ENCODE results near the gene PLXNA2. TPM values are rescaled to one million over a fixed set of nuclear protein-coding genes. Genes with fewer than 3 reads are reported as not detected.

PLXNA2 gene
- total RNA-seq, 1 experiment from 2014 or later: 10.2 TPM

DNA sequence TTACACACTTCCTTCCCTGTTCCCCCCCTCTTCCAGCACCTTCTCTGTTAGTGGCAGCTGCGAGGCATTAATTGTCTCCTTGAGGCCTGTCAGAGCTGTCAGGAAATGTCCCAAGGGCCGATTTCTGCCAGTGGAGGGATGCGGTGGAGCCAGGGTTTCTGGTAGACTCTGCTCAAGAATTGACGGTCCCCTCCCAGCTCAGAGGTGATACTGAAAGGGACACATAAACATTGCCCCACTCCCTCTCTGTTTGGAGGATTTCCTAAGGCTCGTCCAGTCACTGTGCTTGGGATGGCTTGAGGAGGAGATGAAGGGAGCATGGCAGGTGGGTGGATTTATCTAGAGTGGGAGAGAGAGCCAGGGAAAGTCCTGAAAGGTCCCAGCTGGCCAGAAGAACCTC, 271.8 kb downstream of the PLXNA2 start:
- H3K4me3 ChIP-seq: no peak overlapping the region
- no peaks in the 10 kb centered on the region for H3K79me2 ChIP-seq (ENCODE audit: low read depth)
- H3F3A ChIP-seq (ENCODE audit: insufficient read depth, low read depth): no peaks in the 10 kb centered on the region
- H3K27ac ChIP-seq: no peak overlapping the region
- H3K9me2 ChIP-seq (ENCODE audit: insufficient read depth): no peaks in the 10 kb centered on the region
- H2AFZ ChIP-seq: no peak overlapping the region
- TF ChIP-seq, protein P1, sequence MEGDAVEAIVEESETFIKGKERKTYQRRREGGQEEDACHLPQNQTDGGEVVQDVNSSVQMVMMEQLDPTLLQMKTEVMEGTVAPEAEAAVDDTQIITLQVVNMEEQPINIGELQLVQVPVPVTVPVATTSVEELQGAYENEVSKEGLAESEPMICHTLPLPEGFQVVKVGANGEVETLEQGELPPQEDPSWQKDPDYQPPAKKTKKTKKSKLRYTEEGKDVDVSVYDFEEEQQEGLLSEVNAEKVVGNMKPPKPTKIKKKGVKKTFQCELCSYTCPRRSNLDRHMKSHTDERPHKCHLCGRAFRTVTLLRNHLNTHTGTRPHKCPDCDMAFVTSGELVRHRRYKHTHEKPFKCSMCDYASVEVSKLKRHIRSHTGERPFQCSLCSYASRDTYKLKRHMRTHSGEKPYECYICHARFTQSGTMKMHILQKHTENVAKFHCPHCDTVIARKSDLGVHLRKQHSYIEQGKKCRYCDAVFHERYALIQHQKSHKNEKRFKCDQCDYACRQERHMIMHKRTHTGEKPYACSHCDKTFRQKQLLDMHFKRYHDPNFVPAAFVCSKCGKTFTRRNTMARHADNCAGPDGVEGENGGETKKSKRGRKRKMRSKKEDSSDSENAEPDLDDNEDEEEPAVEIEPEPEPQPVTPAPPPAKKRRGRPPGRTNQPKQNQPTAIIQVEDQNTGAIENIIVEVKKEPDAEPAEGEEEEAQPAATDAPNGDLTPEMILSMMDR (conservative IDR thresholded peaks at IDR 0.05): no peak
- TF ChIP-seq EZH2 (IDR thresholded peaks at IDR 0.05; ENCODE audit: low read depth): no peak
- no peak overlapping the region for H3K4me2 ChIP-seq
- H3K27me3 ChIP-seq (ENCODE audit: insufficient read depth, low read depth): peaks cover 23% of the 10 kb centered on the region
- no peaks in the 10 kb centered on the region for H3K36me3 ChIP-seq (ENCODE audit: low read depth)
- CTCF ChIA-PET: interaction anchor here (0.7 kb wide), 1 partner anchor 25 kb away, joined by 3 read pairs; no protein-coding TSS in a partner anchor
- intact Hi-C loops (cut with micrococcal nuclease; ENCODE audit: unreplicated experiment): no loop called here
- no peaks in the 10 kb centered on the region for H3K4me1 ChIP-seq (replicated peaks; ENCODE audit: insufficient read depth)
- BruUV-seq (replicated peaks): no TSS peak
- DNase-seq: no peak
- POLR2A ChIA-PET (ENCODE audit: unreplicated experiment): no interaction called here
- no peaks in the 10 kb centered on the region for H4K20me1 ChIP-seq (ENCODE audit: insufficient read depth)
- no peaks in the 10 kb centered on the region for H3K9me3 ChIP-seq (ENCODE audit: insufficient read depth, low read depth)

Measured in PC-9 (cell line).